Dermis blood vessel endothelial cell (primary cell): ENCODE results near the gene ARHGEF33. TPM values are rescaled to one million over a fixed set of nuclear protein-coding genes. Genes with fewer than 3 reads are reported as not detected.
A peak's percentile ranks its signal among the peaks of the same experiment; 100 is the strongest.

ENCODE experiments used
- DNase-seq: peaks from one replicate; pipeline ENCODE4 v3.0.0; 2010
- total RNA-seq: library from RNA; depleted of rRNA; stranded (reverse); fragments of >200 nt; gene quantifications from 2 replicates; pipeline ENCODE4 v1.2.3, GENCODE V29; 2014

The ARHGEF33 gene
- total RNA-seq, 1 donor from 2014 or later = 0.34 TPM

GRCh38 chr2:39020383-39020782 is 130.7 kb downstream of the ARHGEF33 start:
- no peak for DNase-seq

DNA sequence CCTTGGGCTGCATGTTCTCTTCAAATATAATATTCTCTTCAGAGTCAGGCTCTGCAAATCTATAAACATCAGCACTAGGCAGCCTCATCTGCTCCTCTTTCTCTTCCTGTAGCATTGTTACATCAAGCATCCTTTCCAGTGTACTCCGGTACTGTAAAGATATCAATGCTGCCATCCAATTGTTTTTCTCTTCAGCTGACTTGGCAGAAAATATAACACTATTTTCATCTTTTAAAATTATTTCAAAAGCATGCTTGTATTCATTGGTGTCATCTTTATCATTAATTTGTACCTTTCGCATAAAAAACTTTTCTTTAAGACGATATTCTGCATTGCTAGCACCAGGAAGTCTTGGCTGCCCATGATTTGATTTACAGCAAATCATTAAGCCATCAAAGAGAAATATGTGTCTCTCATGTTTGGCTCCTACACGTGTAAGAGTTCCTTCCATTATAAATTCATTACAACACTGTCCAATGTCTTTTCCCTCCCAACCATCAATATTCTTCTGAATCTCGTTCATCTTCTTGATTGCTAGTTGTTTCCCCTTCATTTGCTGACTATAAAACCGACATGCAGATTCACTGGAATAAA is 133.1 kb downstream of the ARHGEF33 start:
- no peak for DNase-seq

DNA sequence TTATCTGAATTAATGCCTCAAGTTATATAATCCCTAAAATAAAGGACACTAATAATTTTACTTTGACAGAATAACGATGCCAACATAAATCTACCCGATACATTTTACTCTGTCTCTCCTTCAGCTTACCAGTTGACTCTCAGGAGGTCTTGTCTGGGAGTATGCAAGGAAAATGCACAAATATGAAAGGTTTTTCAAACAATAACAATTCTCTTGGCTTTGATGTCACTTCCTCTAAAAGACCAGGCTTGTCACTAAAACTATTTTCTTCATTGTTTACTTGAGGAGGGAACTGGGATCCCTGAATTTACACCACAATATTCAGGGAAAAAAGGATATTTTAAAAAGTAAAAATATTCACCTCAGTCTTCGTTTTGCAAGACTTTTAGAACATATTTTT is 134.0 kb downstream of the ARHGEF33 start:
- DNase-seq = peak; percentile 44

- DNase-seq = peak; percentile 20
Measured at GRCh38 chr2:39024833-39025232, 135.2 kb downstream of the ARHGEF33 start.

Other genes starting within 250 kb of the ARHGEF33 start
- gene GALM, start 223.8 kb upstream of the ARHGEF33 start, total RNA-seq = 6.3 and 18.2 TPM in 2 replicates
- 145 and 170 TPM in 2 replicates for gene SRSF7, start 138.5 kb upstream of the ARHGEF33 start, total RNA-seq
- 12.6 and 16.7 TPM in 2 replicates for gene GEMIN6, start 111.7 kb upstream of the ARHGEF33 start, total RNA-seq
- 25.2 and 29.7 TPM in 2 replicates for gene DHX57, start 13.9 kb upstream of the ARHGEF33 start, total RNA-seq
- 8.7 and 9.7 TPM in 2 replicates for gene MORN2, start 13.9 kb upstream of the ARHGEF33 start, total RNA-seq
- gene SOS1, start 231.2 kb downstream of the ARHGEF33 start, total RNA-seq = 13.1 and 24.9 TPM in 2 replicates